Keratinocyte (primary cell): Measurements from ENCODE around the gene HINT2. TPM values are rescaled to one million over a fixed set of nuclear protein-coding genes. Genes with fewer than 3 reads are reported as not detected.
A peak's percentile ranks its signal among the peaks of the same experiment; 100 is the strongest.

Experiments used
- DNase-seq: peaks from one replicate; pipeline ENCODE4 v3.0.0-alpha.2; 2011; ENCODE audit warnings: low read depth, missing footprints, low spot score
- FAIRE-seq: peaks from 2 replicates; lab custom pipeline; 2011; peaks lifted over from hg19 to GRCh38; lab: Jason Lieb, UNC
- H2AFZ ChIP-seq: 2 replicates; pipeline ENCODE4 v1.6.0; 2012; ENCODE audit warnings: low read length, control low read depth, inconsistent platforms; ENCODE audit not compliant: control insufficient read depth
- H3K27ac ChIP-seq: 2 replicates; pipeline ENCODE4 v1.5.1; 2011; ENCODE audit warnings: low read length; ENCODE audit not compliant: control insufficient read depth, insufficient read depth
- H3K27me3 ChIP-seq: 3 replicates; pipeline ENCODE4 v1.6.0; 2011; ENCODE audit warnings: low read length; ENCODE audit not compliant: control insufficient read depth, insufficient read depth; ENCODE audit errors: extremely low read depth
- H3K36me3 ChIP-seq, 2 experiments: 2 replicates in 1 of 2; 3 replicates in 1 of 2; pipeline ENCODE4 v1.5.1; 2011; ENCODE audit warnings: low read length in 2 of 2, mild to moderate bottlenecking in 1 of 2; ENCODE audit not compliant: control insufficient read depth in 2 of 2, insufficient read depth in 2 of 2; ENCODE audit errors: extremely low read depth in 1 of 2
- H3K4me1 ChIP-seq: 3 replicates; pipeline ENCODE4 v1.5.1; 2011; ENCODE audit warnings: low read length; ENCODE audit not compliant: control insufficient read depth, insufficient read depth; ENCODE audit errors: extremely low read depth
- H3K4me2 ChIP-seq: 3 replicates; pipeline ENCODE4 v1.6.0; 2011; ENCODE audit warnings: low read depth, low read length; ENCODE audit not compliant: control insufficient read depth, insufficient read depth; ENCODE audit errors: extremely low read depth
- H3K4me3 ChIP-seq, 3 experiments: fragments of 200-600 bp in 1 of 3; sonication (generic) in 1 of 3; 2 replicates in 2 of 3; 3 replicates in 1 of 3; pipeline ENCODE4 v1.5.1; 2011 to 2016; ENCODE audit warnings: low read length in 3 of 3, mild to moderate bottlenecking in 3 of 3, control low read depth in 2 of 3, inconsistent platforms in 1 of 3, low read depth in 1 of 3, mixed read lengths in 1 of 3, mixed run types in 1 of 3, moderate library complexity in 1 of 3; ENCODE audit not compliant: control insufficient read depth in 2 of 3, insufficient read depth in 2 of 3; ENCODE audit errors: extremely low read depth in 1 of 3
- H3K79me2 ChIP-seq: 2 replicates; pipeline ENCODE4 v1.6.0; 2012; ENCODE audit warnings: low read length; ENCODE audit not compliant: control insufficient read depth, insufficient read depth
- H3K9ac ChIP-seq: 3 replicates; pipeline ENCODE4 v1.6.0; 2011; ENCODE audit warnings: low read length; ENCODE audit not compliant: control insufficient read depth, insufficient read depth; ENCODE audit errors: extremely low read depth
- H3K9me1 ChIP-seq: 3 replicates; pipeline ENCODE4 v1.6.0; 2011; ENCODE audit warnings: low read length; ENCODE audit not compliant: control insufficient read depth, insufficient read depth; ENCODE audit errors: extremely low read depth
- H3K9me3 ChIP-seq: 2 replicates; pipeline ENCODE4 v1.5.1; 2012; ENCODE audit warnings: low read depth, low read length; ENCODE audit not compliant: control insufficient read depth
- H4K20me1 ChIP-seq: 3 replicates; pipeline ENCODE4 v1.6.0; 2011; ENCODE audit warnings: low read length; ENCODE audit not compliant: control insufficient read depth, insufficient read depth; ENCODE audit errors: extremely low read depth
- CTCF ChIP-seq, 3 experiments: IDR thresholded peaks in 1 of 3; conservative IDR thresholded peaks in 1 of 3; optimal IDR thresholded peaks in 1 of 3; 2 replicates in 2 of 3; 3 replicates in 1 of 3; pipeline versions ENCODE3 to v1.5.1; 2011; ENCODE audit warnings: low read length in 3 of 3, mild to moderate bottlenecking in 3 of 3, moderate library complexity in 2 of 3, control low read depth in 1 of 3, inconsistent platforms in 1 of 3; ENCODE audit not compliant: insufficient read depth in 2 of 3; ENCODE audit errors: extremely low read depth in 1 of 3
- EZH2 ChIP-seq: IDR thresholded peaks from one replicate; pipeline ENCODE4 v1.6.1; 2012; ENCODE audit warnings: inconsistent platforms, mild to moderate bottlenecking, low read length, moderate library complexity
- dilution Hi-C: fragments of 300-500 bp; cut with MboI; formaldehyde crosslinking; loops from one replicate; pipeline ENCODE4 v1.7.0; 2020; ENCODE audit warnings: low sequenced_read_pairs; ENCODE audit not compliant: extremely low pct_ligation_motif_present
- polyA plus RNA-seq, 5 experiments: library from polyadenylated mRNA; depleted of rRNA in 3 of 5; stranded (reverse) in 3 of 5; stranded (forward) in 1 of 5; unstranded in 1 of 5; fragments of >200 nt; gene quantifications; 1 replicate in 1 of 5; 2 replicates in 3 of 5; 3 replicates in 1 of 5; pipeline versions ENCODE4 v1.2.1 to v1.2.3, GENCODE V29; 2011 to 2012; ENCODE audit warnings: missing spikeins in 2 of 5, low read depth in 1 of 5, low replicate concordance in 1 of 5

HINT2 gene
- polyA plus RNA-seq, 1 donor (not counting 4 experiments of a cell fraction or from before 2014, with no cell fraction given): 16.6 TPM

GRCh38 chr9:35811381-35812024 is 3.3 kb downstream of the HINT2 start:
- dilution Hi-C loops: no loop called here
- H3K27me3 ChIP-seq: no peaks in the 10 kb centered on the region
- peak overlapping the region; percentile 0 to 65 (median 27) for H3K4me3 ChIP-seq
- DNase-seq (no peak), FAIRE-seq (no peak)
- no peaks in the 10 kb centered on the region for H3K9me3 ChIP-seq
- H3K4me1 ChIP-seq: peaks cover 18% of the 10 kb centered on the region
- H2AFZ ChIP-seq: peak overlapping the region; percentile 89
- peak overlapping the region; percentile 91 for H3K4me2 ChIP-seq
- H3K79me2 ChIP-seq: no peaks in the 10 kb centered on the region
- no peaks in the 10 kb centered on the region for H4K20me1 ChIP-seq
- peak overlapping the region; percentile 20 for H3K9ac ChIP-seq
- H3K9me1 ChIP-seq: no peaks in the 10 kb centered on the region
- H3K27ac ChIP-seq: no peak overlapping the region
- no peaks in the 10 kb centered on the region for H3K36me3 ChIP-seq
- TF ChIP-seq EZH2 (no peak), CTCF (optimal IDR thresholded peaks at IDR 0.05 in 1 of 3, IDR thresholded peaks at IDR 0.05 in 1 of 3, conservative IDR thresholded peaks at IDR 0.05 in 1 of 3; ENCODE audit: extremely low read depth in 1 of 3, insufficient read depth in 2 of 3, low read length in 3 of 3) (no peak)

GRCh38 chr9:35810122-35810521 is 4.7 kb downstream of the HINT2 start:
- Histone ChIP-seq H2AFZ (no peak overlapping the region), H4K20me1 (no peaks in the 10 kb centered on the region), H3K36me3 (no peaks in the 10 kb centered on the region), H3K9ac (no peak overlapping the region), H3K9me1 (no peaks in the 10 kb centered on the region), H3K4me3 (no peak overlapping the region), H3K27me3 (no peaks in the 10 kb centered on the region), H3K79me2 (no peaks in the 10 kb centered on the region), H3K4me2 (no peak overlapping the region), H3K27ac (no peak overlapping the region), H3K9me3 (no peaks in the 10 kb centered on the region), H3K4me1 (peaks cover 18% of the 10 kb centered on the region)
- dilution Hi-C loops: no loop called here
- TF ChIP-seq CTCF (optimal IDR thresholded peaks at IDR 0.05 in 1 of 3, IDR thresholded peaks at IDR 0.05 in 1 of 3, conservative IDR thresholded peaks at IDR 0.05 in 1 of 3; ENCODE audit: extremely low read depth in 1 of 3, insufficient read depth in 2 of 3, low read length in 3 of 3) (no peak), EZH2 (no peak)
- no peak for FAIRE-seq
- DNase-seq: no peak
